Neural progenitor cell (in vitro differentiated cells): ENCODE measurements around the gene BRD4. TPM values are rescaled to one million over a fixed set of nuclear protein-coding genes. Genes with fewer than 3 reads are reported as not detected.

Experiments used
- DNase-seq: peaks from one replicate; pipeline ENCODE4 v3.0.0-alpha.2; 2016; ENCODE audit warnings: low spot score
- H2AFZ ChIP-seq: fragments of 200-600 bp; sonication (generic); replicated peaks from 2 replicates; pipeline ENCODE4 v1.6.1; 2016; ENCODE audit warnings: antibody characterized with exemption
- H3F3A ChIP-seq: fragments of 200-600 bp; sonication (generic); 2 replicates; pipeline ENCODE4 v1.6.1; 2016; ENCODE audit warnings: antibody characterized with exemption, low read depth
- H3K27ac ChIP-seq: fragments of 200-600 bp; sonication (generic); 2 replicates; pipeline ENCODE4 v1.5.1; 2016; ENCODE audit warnings: mild to moderate bottlenecking
- H3K27me3 ChIP-seq: fragments of 200-600 bp; sonication (generic); 2 replicates; pipeline ENCODE4 v1.6.1; 2016; ENCODE audit warnings: mild to moderate bottlenecking, moderate library complexity
- H3K36me3 ChIP-seq: fragments of 200-600 bp; sonication (generic); 2 replicates; pipeline ENCODE4 v1.5.1; 2016
- H3K4me1 ChIP-seq: fragments of 200-600 bp; sonication (generic); 2 replicates; pipeline ENCODE4 v1.6.1; 2016; ENCODE audit warnings: mixed run types
- H3K4me2 ChIP-seq: fragments of 200-600 bp; sonication (generic); 2 replicates; pipeline ENCODE4 v1.6.1; 2016
- H3K4me3 ChIP-seq: fragments of 200-600 bp; sonication (generic); 2 replicates; pipeline ENCODE4 v1.5.1; 2016
- H3K79me2 ChIP-seq: fragments of 200-600 bp; sonication (generic); 2 replicates; pipeline ENCODE4 v1.6.1; 2016; ENCODE audit warnings: low read depth
- H3K9ac ChIP-seq: fragments of 200-600 bp; sonication (generic); 2 replicates; pipeline ENCODE4 v1.6.1; 2016
- H3K9me3 ChIP-seq: fragments of 200-600 bp; sonication (generic); 2 replicates; pipeline ENCODE4 v1.5.1; 2016; ENCODE audit warnings: low read depth
- H4K20me1 ChIP-seq: fragments of 200-600 bp; sonication (generic); 2 replicates; pipeline ENCODE4 v1.6.1; 2016; ENCODE audit warnings: low read depth
- H3K27ac Mint-ChIP-seq: 3 replicates; pipeline ENCODE4 v1.8.0; 2021; ENCODE audit warnings: mixed read lengths
- H3K27me3 Mint-ChIP-seq: 2 replicates; pipeline ENCODE4 v1.8.0; 2022; ENCODE audit warnings: low read depth, mild to moderate bottlenecking, inconsistent platforms, moderate library complexity, mixed read lengths; ENCODE audit not compliant: insufficient read depth
- H3K36me3 Mint-ChIP-seq: 3 replicates; pipeline ENCODE4 v1.8.0; 2021; ENCODE audit warnings: mixed read lengths
- H3K4me1 Mint-ChIP-seq: 3 replicates; pipeline ENCODE4 v1.8.0; 2021; ENCODE audit warnings: mixed read lengths
- H3K4me3 Mint-ChIP-seq: 3 replicates; pipeline ENCODE4 v1.8.0; 2021; ENCODE audit warnings: mild to moderate bottlenecking, moderate library complexity, mixed read lengths
- H3K9me3 Mint-ChIP-seq: 3 replicates; pipeline ENCODE4 v1.8.0; 2020; ENCODE audit warnings: mixed read lengths
- CTCF ChIP-seq: fragments of 200-600 bp; sonication (generic); IDR thresholded peaks from 2 replicates; pipeline ENCODE4 v1.5.1; 2017; ENCODE audit warnings: antibody characterized with exemption, mild to moderate bottlenecking
- EZH2 ChIP-seq: fragments of 200-600 bp; sonication (generic); IDR thresholded peaks from 2 replicates; pipeline ENCODE4 v1.6.1; 2017; ENCODE audit warnings: antibody characterized with exemption, mild to moderate bottlenecking, moderate library complexity
- EZH2phosphoT487 ChIP-seq: fragments of 200-600 bp; sonication (generic); IDR thresholded peaks from 2 replicates; pipeline ENCODE4 v1.6.1; 2017; ENCODE audit warnings: antibody characterized with exemption
- total RNA-seq: library from RNA; depleted of rRNA; stranded (reverse); fragments of >200 nt; gene quantifications from 2 replicates; pipeline ENCODE4 v1.2.3, GENCODE V29; 2015; ENCODE audit warnings: low replicate concordance

BRD4 gene
- total RNA-seq, 1 donor from 2014 or later = 14.5 TPM

GRCh38 chr19:15265214-15265849, 67.0 kb downstream of the BRD4 start:
- H3K9ac ChIP-seq = no peak overlapping the region
- Mint-ChIP-seq H3K27ac (no peak overlapping the region), H3K9me3 (no peaks in the 10 kb centered on the region), H3K27me3 (peaks cover 6% of the 10 kb centered on the region), H3K36me3 (peaks cover 39% of the 10 kb centered on the region), H3K4me3 (no peak overlapping the region), H3K4me1 (no peaks in the 10 kb centered on the region)
- no peaks in the 10 kb centered on the region for H3K9me3 ChIP-seq
- peaks cover 16% of the 10 kb centered on the region for H3F3A ChIP-seq
- H3K4me2 ChIP-seq = no peak overlapping the region
- no peaks in the 10 kb centered on the region for H3K4me1 ChIP-seq
- H3K4me3 ChIP-seq = no peak overlapping the region
- no peaks in the 10 kb centered on the region for H3K27me3 ChIP-seq
- no peak for DNase-seq
- H3K27ac ChIP-seq = no peak overlapping the region
- peaks cover 12% of the 10 kb centered on the region for H3K36me3 ChIP-seq
- peaks cover 76% of the 10 kb centered on the region for H3K79me2 ChIP-seq
- no peak overlapping the region for H2AFZ ChIP-seq
- TF ChIP-seq CTCF (no peak), EZH2phosphoT487 (no peak), EZH2 (no peak)
- peaks cover 88% of the 10 kb centered on the region for H4K20me1 ChIP-seq

GRCh38 chr19:15264933-15265206, 67.5 kb downstream of the BRD4 start:
- Histone ChIP-seq H3K79me2 (peaks cover 71% of the 10 kb centered on the region), H3K4me3 (no peak overlapping the region), H3K9me3 (no peaks in the 10 kb centered on the region), H3K4me2 (no peak overlapping the region), H3K27ac (no peak overlapping the region), H3K27me3 (no peaks in the 10 kb centered on the region), H3F3A (peaks cover 16% of the 10 kb centered on the region), H3K4me1 (no peaks in the 10 kb centered on the region), H3K9ac (no peak overlapping the region), H4K20me1 (peaks cover 86% of the 10 kb centered on the region), H2AFZ (no peak overlapping the region), H3K36me3 (peaks cover 12% of the 10 kb centered on the region)
- Mint-ChIP-seq H3K36me3 (peaks cover 35% of the 10 kb centered on the region), H3K27ac (no peak overlapping the region), H3K27me3 (peaks cover 6% of the 10 kb centered on the region), H3K4me3 (no peak overlapping the region), H3K9me3 (no peaks in the 10 kb centered on the region), H3K4me1 (no peaks in the 10 kb centered on the region)
- no peak for DNase-seq
- no peak for TF ChIP-seq EZH2
- TF ChIP-seq CTCF = no peak
- no peak for TF ChIP-seq EZH2phosphoT487

- H3K36me3 Mint-ChIP-seq = peaks cover 31% of the 10 kb centered on the region
- DNase-seq = peak; percentile 90
- H3K36me3 ChIP-seq = peaks cover 12% of the 10 kb centered on the region
- no peak overlapping the region for H3K4me3 Mint-ChIP-seq
- H3K27me3 Mint-ChIP-seq = peaks cover 6% of the 10 kb centered on the region
- no peaks in the 10 kb centered on the region for H3K4me1 ChIP-seq
- no peak overlapping the region for H3K27ac ChIP-seq
- H3K9me3 ChIP-seq = no peaks in the 10 kb centered on the region
- H3K4me2 ChIP-seq = no peak overlapping the region
- TF ChIP-seq CTCF (peak; percentile 81), EZH2 (no peak)
- H3K4me1 Mint-ChIP-seq = no peaks in the 10 kb centered on the region
- peaks cover 68% of the 10 kb centered on the region for H3K79me2 ChIP-seq
- H3F3A ChIP-seq = peaks cover 16% of the 10 kb centered on the region
- no peak overlapping the region for H3K4me3 ChIP-seq
- no peaks in the 10 kb centered on the region for H3K27me3 ChIP-seq
- no peak overlapping the region for H3K9ac ChIP-seq
- no peaks in the 10 kb centered on the region for H3K9me3 Mint-ChIP-seq
- H3K27ac Mint-ChIP-seq = no peak overlapping the region
- no peak overlapping the region for H2AFZ ChIP-seq
- H4K20me1 ChIP-seq = peaks cover 86% of the 10 kb centered on the region
Observed at GRCh38 chr19:15264061-15264932, 68.0 kb downstream of the BRD4 start.
